Stimulated activated CD8-positive, alpha-beta memory T cell treated with anti-CD3 and anti-CD28 coated beads, Interleukin-4, amount 100 ng/mL, for 1 hour (primary cell): Measurements from ENCODE around the gene MAB21L4.

ENCODE experiments used
- DNase-seq, 2 donors: peaks; one replicate each; pipeline ENCODE4 v3.0.0-alpha.2; 2020; ENCODE audit warnings: low read depth in 2 of 2, low spot score in 1 of 2

The MAB21L4 gene

GRCh38 chr2:240884745-240885144 lies 11.2 kb downstream of the MAB21L4 start:
- DNase-seq, result no peak

- DNase-seq, result no peak
Observed at GRCh38 chr2:240884221-240884620, 11.7 kb downstream of the MAB21L4 start.

- DNase-seq, result no peak
Observed at GRCh38 chr2:240881913-240882312, 14.0 kb downstream of the MAB21L4 start.

DNA sequence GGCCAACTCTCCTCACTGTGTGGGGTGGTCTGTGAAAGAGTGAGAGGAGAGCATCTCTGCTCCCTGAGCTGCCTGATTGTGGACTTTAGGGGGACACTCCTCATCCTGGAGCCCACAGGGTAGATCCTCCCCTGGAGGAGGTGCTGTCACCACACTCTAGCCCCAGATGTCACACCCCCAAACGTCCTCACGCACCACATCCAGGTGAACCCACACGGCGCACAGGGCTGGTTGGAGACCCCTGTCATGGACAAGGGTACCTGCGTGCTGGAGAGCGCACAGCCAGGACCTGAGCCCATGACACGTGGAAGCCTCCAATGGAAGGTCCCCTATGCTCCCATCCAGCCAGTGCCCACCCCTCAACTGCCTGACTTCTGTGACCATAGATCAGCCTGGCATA lies 16.9 kb downstream of the MAB21L4 start:
- DNase-seq, result no peak

- DNase-seq, result no peak
Observed at GRCh38 chr2:240878341-240878936, 17.5 kb downstream of the MAB21L4 start.

DNA sequence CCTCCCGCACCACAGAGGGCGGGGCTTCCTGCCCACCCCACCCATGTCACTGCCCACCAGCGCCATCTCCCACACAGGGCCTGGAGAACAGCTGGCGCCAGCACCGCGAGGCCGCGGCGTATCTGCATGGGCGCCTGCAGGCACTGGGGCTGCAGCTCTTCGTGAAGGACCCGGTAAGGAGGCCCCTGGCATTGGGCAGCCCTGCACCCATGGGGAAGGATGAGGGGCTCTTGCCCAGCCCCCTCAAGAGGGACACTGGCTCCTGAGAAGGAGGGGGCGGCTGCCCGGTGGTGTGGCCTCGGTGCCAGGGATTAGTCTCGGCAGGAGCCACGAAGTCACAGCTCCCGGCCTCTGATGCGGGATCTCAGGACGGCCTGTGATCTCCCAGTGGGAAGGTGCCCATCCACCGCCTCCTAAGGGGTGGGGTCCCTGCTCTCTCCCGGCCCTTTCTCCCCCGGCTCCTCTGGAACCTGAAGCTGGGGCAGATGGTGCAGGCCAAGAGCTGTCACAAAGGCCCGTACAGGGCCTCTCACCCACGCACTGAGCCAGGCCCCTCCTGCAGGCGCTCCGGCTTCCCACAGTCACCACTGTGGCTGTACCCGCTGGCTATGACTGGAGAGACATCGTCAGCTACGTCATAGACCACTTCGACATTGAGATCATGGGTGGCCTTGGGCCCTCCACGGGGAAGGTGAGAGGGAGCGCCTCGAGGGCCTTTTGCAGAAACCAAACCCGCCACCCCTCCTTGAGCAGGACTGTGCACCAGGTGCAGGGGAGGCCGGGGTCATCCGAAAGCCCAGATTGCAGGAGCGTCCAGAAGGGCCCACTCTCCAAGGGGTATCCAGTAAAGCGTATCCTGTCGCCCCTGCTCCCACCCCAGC lies 18.3 kb downstream of the MAB21L4 start:
- DNase-seq, result no peak

DNA sequence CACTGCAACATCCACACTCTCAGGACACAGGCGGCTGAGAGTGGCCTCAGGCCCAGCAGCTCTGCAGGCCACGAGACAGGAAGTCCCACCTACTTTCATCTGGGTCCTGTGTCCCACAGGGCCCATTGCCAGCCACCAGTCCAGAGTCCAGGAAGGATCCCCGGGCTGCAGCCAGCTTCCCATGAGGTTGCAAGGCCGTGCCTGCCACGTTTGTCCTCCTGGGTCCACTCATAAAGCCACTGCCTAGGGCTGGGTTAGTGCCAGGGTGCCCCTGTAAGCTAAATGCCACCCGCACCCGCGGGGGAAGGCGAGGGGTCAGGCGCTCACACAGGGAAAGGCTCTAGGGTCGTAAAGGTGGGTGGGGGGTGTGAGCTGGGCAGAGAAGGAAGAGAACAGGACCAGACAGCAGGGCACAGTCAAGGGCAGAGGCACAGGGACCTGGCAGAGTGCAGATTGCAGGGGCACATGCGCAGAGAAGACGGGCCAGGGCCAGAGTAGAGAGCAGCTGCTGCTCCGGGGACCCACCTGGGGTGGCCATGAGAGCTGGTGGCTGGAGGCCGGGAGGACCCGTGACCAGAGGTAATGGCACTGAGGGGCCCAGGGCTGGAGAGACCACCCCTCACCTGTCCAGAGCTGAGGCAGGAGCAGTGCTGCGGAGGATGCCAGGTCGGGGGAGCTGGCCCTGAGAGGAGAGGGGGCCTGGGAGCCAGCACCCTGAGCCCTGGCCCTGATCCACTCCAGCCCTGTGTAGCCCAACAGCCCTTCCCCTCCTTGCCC lies 19.3 kb downstream of the MAB21L4 start:
- DNase-seq, result no peak

DNA sequence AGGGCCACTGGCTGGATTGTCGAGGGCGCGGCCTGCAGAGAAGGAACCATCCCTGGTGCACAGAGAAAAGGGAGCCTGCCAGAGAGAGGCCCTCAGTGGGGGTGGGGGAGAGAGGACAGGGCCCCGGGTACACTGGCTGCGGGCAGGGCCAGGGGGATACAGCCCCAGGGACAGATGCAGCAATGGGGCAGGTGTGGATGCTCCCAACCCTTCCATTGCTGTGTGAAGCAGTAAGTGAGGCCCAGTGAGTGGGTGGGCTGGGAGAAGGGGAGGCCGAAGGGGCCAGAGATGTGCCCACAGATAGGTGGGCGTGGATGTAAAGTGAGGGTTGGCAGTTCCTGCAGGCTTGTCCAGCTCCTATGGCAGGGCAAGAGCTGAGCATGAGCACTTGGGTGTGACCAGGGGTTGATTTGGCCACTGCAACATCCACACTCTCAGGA lies 19.9 kb downstream of the MAB21L4 start:
- DNase-seq, result no peak

DNA sequence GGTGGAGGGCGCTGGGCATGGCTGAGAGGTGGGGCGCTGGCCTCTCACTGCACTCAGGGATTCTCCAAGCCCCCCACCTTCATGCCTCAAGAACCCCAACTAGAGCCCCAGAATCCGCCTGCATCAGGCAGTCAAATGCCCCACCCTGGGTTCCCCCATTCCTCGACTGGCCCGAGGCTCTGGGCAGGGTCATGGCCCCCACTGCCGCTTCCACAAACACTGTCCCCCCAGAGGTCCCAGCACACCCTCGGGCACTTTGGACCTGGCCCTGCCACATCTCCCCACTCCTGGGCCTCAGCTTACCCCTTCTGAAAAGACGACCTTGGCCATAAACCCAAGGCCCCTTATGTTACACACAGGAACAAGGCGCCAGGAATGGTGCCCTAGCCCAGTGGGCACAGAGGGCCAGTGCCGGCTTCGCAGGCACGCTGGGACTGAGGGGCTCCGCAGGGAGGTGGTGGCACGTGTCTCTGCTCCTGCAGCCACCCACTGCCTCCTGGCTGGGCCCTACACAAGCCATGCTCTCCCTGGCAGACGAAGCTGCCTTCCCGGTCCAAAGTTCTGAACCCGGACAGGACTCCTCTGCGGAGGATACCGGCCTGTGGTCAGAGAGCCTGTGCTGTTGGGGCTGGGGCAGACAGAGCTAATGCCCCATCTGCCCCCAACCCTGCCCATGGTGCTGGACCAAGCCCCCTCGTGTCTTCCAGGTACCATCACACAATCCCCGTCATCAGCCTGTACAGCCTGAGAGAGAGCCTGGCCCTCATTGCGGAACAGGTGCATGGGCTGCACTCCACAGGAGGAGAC lies 20.5 kb downstream of the MAB21L4 start:
- no peak for DNase-seq

GRCh38 chr2:240874715-240875227 lies 21.2 kb downstream of the MAB21L4 start:
- no peak for DNase-seq

GRCh38 chr2:240873805-240874714 lies 21.9 kb downstream of the MAB21L4 start:
- DNase-seq, result no peak

DNA sequence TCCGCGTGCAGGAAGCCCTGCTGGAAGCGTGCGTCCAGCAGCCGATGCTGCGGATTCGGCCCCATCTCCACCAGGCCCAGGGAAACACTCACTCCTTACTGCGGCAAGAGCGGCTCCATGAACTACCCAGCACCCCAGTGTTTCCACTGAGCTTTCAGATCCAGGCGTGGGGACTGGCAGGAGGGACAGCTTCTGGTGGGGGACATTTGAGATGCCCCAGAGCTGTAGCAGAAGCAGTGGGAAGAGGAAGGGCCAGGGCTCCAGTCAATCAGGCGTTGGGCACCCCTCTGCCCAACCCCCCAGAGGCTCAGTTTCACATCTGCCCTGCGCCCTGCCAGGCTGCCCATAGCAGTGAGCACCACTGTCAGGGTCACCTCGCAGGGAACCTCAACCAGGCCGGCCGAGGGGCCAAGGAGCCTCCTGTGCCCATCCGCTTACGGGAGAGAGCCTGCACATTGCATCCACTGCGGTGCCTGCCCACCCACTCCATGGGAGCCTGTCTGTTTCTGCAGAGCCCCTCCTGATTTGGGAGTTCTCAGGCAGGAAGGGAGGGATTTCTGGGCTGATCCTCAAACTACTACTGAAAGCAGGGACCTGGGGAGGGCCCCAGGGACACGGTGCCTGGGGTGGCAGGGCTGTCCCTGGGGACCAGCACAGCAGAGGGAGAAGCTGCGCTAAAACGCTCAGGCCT lies 22.7 kb downstream of the MAB21L4 start:
- no peak for DNase-seq

DNA sequence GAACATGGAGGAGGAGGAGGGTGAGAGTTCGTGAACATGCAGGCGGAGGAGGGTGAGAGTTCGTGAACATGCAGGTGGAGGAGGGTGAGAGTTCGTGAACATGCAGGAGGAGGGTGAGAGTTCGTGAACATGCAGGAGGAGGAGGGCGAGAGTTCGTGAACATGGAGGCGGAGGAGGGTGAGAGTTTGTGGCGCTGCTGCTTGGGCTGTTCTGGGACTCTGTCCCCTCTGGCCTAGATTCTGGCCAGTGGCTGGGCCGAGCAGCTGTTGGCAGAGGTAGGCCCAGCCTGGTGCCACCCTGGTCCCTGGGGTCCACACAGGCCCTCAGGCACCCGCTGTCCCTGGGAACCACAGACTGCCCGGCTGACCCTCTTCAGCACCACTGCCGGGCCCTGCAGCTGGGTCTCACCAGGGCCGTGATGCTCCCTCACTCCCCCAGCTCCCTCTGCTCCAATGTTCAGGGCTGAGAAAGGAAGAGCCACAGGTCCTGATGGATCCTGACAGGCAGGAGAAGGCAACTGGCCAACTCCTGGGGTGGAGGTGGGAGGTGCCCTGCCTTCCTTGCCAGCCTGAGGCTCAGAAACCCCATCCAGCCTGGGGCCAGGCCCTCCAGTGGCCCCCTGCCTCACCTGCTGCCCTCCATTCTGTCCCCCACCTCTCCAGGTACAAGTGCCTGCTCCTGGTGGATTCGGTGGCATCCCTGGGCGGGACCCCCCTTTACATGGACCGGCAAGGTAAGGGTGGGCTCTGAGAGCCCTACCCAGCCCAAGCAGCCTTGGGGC lies 23.4 kb downstream of the MAB21L4 start:
- no peak for DNase-seq

- no peak for DNase-seq
Observed at GRCh38 chr2:240871071-240871958, 24.6 kb downstream of the MAB21L4 start.

DNA sequence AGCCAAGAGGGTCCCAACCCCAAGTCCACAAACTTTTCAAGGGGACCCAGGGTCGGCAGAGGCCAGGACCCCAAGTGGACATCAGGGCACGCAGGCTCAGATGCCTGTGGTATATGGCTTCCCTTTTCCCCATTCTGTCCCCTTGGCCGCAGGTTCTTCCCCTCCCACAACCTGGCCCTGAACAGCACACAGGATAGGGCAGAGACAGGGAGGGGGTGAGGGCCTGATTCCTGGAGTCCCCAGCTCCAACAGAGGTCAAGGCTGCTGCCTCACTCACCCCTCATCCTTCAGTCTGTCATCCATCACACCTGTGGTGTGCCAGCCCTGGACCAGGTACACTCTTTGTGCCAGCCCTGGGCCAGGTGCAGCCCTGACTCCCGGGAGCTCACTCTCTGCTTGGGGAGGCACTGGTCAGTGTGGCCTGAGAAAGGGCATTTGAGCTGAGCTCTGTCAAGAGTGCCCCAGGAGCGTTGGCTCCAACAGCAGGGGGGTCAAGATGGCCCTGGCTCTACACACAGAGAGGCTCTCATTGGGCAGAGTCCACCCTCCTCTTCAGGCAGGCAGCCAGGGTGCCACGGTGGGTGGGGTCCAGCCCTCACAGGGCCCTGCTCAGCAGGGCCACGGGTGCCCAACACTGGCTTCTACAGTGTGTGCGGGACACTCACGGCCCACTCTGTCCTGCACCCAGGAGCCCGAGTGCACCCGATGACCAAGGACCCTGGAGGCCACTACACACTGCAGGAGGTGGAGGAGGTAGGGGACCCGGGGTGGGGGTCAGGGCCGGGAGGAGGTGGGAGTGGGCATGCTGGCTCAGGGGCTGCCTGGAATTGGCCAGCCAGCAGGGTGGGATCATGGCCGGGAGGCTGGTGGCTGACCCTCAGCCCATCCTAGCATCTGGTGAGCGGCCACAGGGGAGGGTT lies 25.7 kb downstream of the MAB21L4 start:
- DNase-seq, result no peak
